T-cell (primary cell): ENCODE measurements around the gene MGAT4B. TPM values are rescaled to one million over a fixed set of nuclear protein-coding genes. Genes with fewer than 3 reads are reported as not detected.
"Not testable (repeated sequence)": the region's sequence is repeated elsewhere in the genome, so short reads cannot be mapped to it uniquely, and the experiment has no call there.

Experiments used
- ATAC-seq, 4 experiments: fragments of 200-7000 bp in 3 of 4; fragments of 150-1000 bp in 1 of 4; cut with Tn5 transposase; replicated peaks in 1 of 4; 1 replicate in 3 of 4; 2 replicates in 1 of 4; pipeline ENCODE4 v1.10.0; 2021; ENCODE audit warnings: moderate library complexity in 3 of 4, mild to moderate bottlenecking in 2 of 4, moderate number of reproducible peaks in 1 of 4
- CTCF ChIA-PET, 2 donors: fragments of 300-600 bp; sonication (Branson Sonifier 250); formaldehyde crosslinking; loops; one replicate each; lab custom pipeline; 2022; ENCODE audit warnings: antibody characterized with exemption in 2 of 2; lab: Charles Lee
- POLR2A ChIA-PET, 2 donors: fragments of 300-600 bp; sonication (Branson Sonifier 250); formaldehyde crosslinking; loops; one replicate each; lab custom pipeline; 2022; ENCODE audit warnings: antibody characterized with exemption in 2 of 2; lab: Charles Lee
- DNase-seq, 35 experiments: peaks; one replicate each; pipeline versions ENCODE4 v3.0.0 to v3.0.0-alpha.2; 2013 to 2023
- H3K27ac ChIP-seq: one replicate; pipeline ENCODE4 v1.5.1; 2013; ENCODE audit warnings: low read length
- H3K27me3 ChIP-seq, 2 experiments: replicated peaks in 1 of 2; 1 replicate in 1 of 2; 2 replicates in 1 of 2; pipeline versions ENCODE4 v1.6.1 to v1.7.0; 2013; ENCODE audit warnings: low read length in 1 of 2, mixed read lengths in 1 of 2; ENCODE audit not compliant: control insufficient read depth in 2 of 2, insufficient read depth in 2 of 2; ENCODE audit errors: extremely low read depth in 1 of 2
- H3K36me3 ChIP-seq, 2 donors: 1 replicate in 1 of 2; 2 replicates in 1 of 2; pipeline versions ENCODE4 v1.6.1 to v1.7.0; 2013; ENCODE audit warnings: low read length in 1 of 2; ENCODE audit not compliant: control insufficient read depth in 2 of 2, insufficient read depth in 1 of 2; ENCODE audit errors: extremely low read depth in 1 of 2
- H3K4me1 ChIP-seq, 2 experiments: 1 replicate in 1 of 2; 2 replicates in 1 of 2; pipeline versions ENCODE4 v1.6.1 to v1.7.0; 2013; ENCODE audit warnings: low read length in 2 of 2, mixed read lengths in 1 of 2; ENCODE audit not compliant: insufficient read depth in 2 of 2, control insufficient read depth in 1 of 2; ENCODE audit errors: extremely low read depth in 1 of 2
- H3K4me3 ChIP-seq, 2 donors: 1 replicate in 1 of 2; 2 replicates in 1 of 2; pipeline versions ENCODE4 v1.5.1 to v1.7.0; 2013; ENCODE audit warnings: mild to moderate bottlenecking in 2 of 2, low read length in 1 of 2, moderate library complexity in 1 of 2; ENCODE audit not compliant: control insufficient read depth in 1 of 2; ENCODE audit errors: extremely low read depth in 1 of 2
- H3K9me3 ChIP-seq: 2 replicates; pipeline ENCODE4 v1.7.0; 2013
- H3K27ac Mint-ChIP-seq, 2 donors: one replicate each; pipeline ENCODE4 v1.8.0; 2020 to 2021; ENCODE audit warnings: mild to moderate bottlenecking in 2 of 2, mixed read lengths in 2 of 2
- H3K27me3 Mint-ChIP-seq, 2 donors: one replicate each; pipeline ENCODE4 v1.8.0; 2021 to 2022; ENCODE audit warnings: mixed read lengths in 2 of 2
- H3K36me3 Mint-ChIP-seq: one replicate; pipeline ENCODE4 v1.8.0; 2021; ENCODE audit warnings: mixed read lengths
- H3K4me1 Mint-ChIP-seq, 3 donors: one replicate each; pipeline ENCODE4 v1.8.0; 2020 to 2022; ENCODE audit warnings: mixed read lengths in 3 of 3, mild to moderate bottlenecking in 1 of 3
- H3K4me3 Mint-ChIP-seq, 3 donors: one replicate each; pipeline ENCODE4 v1.8.0; 2020 to 2022; ENCODE audit warnings: mild to moderate bottlenecking in 3 of 3, mixed read lengths in 3 of 3, moderate library complexity in 3 of 3
- H3K9me3 Mint-ChIP-seq, 3 donors: one replicate each; pipeline ENCODE4 v1.8.0; 2020 to 2022; ENCODE audit warnings: mixed read lengths in 3 of 3
- WGBS: methylation state at CpG from one replicate; pipeline ENCODE4 v1.1.5; 2013; ENCODE audit warnings: missing lambda C conversion rate; ENCODE audit not compliant: insufficient coverage; 5-methylcytosine and 5-hydroxymethylcytosine counted together
- total RNA-seq, 35 experiments: library from RNA in 6 of 35; stranded (reverse) in 6 of 35; fragments of 120-200 nt in 1 of 35; gene quantifications; one replicate each; pipeline versions ENCODE4 v1.2.1 to v1.2.4 and lab custom pipeline; 2013 to 2026

MGAT4B gene
- total RNA-seq, 5 donors from 2014 or later (not counting 1 experiment from before 2014, with no cell fraction given) = 119 to 159 (median 132) TPM

DNA sequence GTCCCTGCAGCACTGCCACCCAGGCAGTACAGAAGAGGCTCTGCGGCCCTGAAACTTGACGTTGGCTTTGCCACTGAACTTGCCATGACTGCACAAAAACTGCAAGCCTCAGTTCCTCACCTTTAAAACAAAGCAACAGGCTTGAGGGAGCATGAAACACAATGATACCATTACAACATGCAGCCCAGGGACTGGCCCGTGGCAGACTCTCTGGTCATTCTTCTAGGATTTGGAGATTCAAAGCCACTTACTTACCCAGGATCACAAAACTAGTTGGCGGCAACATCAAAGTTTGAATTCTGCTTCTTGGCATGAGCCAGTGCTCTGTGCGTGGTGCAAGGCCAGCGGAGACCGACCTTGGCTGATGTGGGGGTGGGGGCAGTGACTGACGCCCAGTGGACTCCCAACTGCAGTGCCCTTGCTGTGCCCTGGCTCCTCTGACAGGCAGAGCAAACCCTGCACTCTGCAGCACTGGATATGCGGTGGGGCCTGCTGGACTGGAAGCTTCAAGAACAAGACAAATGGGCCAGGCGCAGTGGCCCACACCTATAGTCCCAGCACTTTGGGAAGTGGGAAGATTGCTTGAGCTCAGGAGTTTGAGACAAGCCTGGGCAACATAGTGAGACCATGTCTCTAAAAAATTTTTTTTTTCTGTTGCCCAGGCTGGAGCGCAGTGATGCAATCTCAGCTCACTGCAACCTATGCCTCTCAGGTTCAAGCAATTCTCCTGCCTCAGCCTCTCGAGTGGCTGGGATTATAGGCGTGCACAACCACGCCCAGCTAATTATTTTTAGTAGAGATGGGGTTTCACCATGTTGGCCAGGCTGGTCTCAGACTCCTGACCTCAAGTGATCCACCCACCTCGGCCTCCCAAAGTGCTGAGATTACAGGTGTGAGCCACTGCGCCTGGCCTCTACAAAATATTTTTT, 32.9 kb upstream of the MGAT4B start:
- WGBS = 95% methylated on average over 9 of the region's 16 CpGs
- ChIA-PET CTCF (no interaction called here), POLR2A (no interaction called here)
- Mint-ChIP-seq H3K9me3 (no peaks in the 10 kb centered on the region), H3K4me1 (peaks cover 17 to 27% (median 24%) of the 10 kb centered on the region in 3 donors), H3K36me3 (peaks cover 45% of the 10 kb centered on the region), H3K4me3 (no peak overlapping the region), H3K27me3 (no peaks in the 10 kb centered on the region), H3K27ac (no peak overlapping the region)
- Histone ChIP-seq H3K27ac (no peak overlapping the region), H3K36me3 (peaks cover 5 to 42% of the 10 kb centered on the region in 2 donors), H3K9me3 (no peaks in the 10 kb centered on the region), H3K4me1 (peaks cover 0 to 21% of the 10 kb centered on the region in 2 experiments), H3K4me3 (no peak overlapping the region), H3K27me3 (no peaks in the 10 kb centered on the region)
- DNase-seq (no peak), ATAC-seq (no peak)

DNA sequence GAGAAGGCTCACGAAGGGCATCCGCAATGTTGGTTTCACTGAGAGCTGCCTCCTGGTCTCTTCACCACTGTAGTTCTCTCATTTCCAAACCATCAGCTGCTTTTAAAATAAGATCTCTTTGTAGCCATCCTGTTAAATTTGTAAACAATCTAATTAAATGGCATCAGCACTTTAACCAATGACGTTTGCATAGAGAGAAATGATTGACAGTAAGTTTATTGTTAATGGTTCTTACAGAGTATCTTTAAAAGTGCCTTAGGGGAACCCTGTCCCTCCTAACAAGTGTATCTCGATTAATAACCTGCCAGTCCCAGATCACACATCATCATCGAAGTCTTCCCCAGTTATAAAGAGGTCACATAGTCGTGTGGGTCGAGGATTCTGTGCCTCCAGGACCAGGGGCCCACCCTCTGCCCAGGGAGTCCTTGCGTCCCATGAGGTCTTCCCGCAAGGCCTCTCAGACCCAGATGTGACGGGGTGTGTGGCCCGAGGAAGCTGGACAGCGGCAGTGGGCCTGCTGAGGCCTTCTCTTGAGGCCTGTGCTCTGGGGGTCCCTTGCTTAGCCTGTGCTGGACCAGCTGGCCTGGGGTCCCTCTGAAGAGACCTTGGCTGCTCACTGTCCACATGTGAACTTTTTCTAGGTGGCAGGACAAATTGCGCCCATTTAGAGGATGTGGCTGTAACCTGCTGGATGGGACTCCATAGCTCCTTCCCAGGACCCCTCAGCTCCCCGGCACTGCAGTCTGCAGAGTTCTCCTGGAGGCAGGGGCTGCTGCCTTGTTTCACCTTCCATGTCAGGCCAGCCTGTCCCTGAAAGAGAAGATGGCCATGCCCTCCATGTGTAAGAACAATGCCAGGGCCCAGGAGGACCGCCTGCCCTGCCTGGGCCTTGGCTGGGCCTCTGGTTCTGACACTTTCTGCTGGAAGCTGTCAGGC, 30.7 kb upstream of the MGAT4B start:
- H3K36me3 Mint-ChIP-seq = peaks cover 52% of the 10 kb centered on the region

DNA sequence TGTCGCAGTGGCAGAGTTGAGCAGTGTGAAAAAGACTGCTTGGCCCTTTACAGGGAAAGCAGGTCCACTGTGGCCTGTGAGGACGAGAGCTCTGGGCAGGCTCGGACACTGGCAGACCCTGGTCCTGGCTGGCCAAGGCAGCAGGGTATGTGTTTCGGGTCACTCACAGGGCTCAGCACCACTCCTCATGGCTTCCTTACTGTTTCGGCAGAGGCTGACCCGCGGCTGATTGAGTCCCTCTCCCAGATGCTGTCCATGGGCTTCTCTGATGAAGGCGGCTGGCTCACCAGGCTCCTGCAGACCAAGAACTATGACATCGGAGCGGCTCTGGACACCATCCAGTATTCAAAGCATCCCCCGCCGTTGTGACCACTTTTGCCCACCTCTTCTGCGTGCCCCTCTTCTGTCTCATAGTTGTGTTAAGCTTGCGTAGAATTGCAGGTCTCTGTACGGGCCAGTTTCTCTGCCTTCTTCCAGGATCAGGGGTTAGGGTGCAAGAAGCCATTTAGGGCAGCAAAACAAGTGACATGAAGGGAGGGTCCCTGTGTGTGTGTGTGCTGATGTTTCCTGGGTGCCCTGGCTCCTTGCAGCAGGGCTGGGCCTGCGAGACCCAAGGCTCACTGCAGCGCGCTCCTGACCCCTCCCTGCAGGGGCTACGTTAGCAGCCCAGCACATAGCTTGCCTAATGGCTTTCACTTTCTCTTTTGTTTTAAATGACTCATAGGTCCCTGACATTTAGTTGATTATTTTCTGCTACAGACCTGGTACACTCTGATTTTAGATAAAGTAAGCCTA, 29.8 kb upstream of the MGAT4B start:
- H3K27ac ChIP-seq = peak overlapping the region; percentile 77
- H3K36me3 ChIP-seq = peaks cover 21 to 60% of the 10 kb centered on the region in 2 donors
- ChIA-PET CTCF (interaction anchor here in 1 of 2 donors (0.5 to 0.7 kb wide), 2 partner anchors 14 to 136 kb away, joined by 3 to 4 read pairs; no protein-coding TSS in a partner anchor), POLR2A (interaction anchor here (0.6 to 1.0 kb wide), 5 partner anchors 14 to 731 kb away, joined by 3 to 5 read pairs (median 4); partner anchors contain the start of gene SQSTM1 (in 1 of the 2))
- H3K27ac Mint-ChIP-seq = peak overlapping the region; percentile 91 to 94
- H3K9me3 Mint-ChIP-seq = no peaks in the 10 kb centered on the region
- no peaks in the 10 kb centered on the region for H3K27me3 ChIP-seq
- 77% methylated on average over 16 of the region's 19 CpGs for WGBS
- peak in 32 of 35 experiments; percentile 32 to 75 (median 52) for DNase-seq
- peaks cover 0 to 21% of the 10 kb centered on the region in 2 experiments for H3K4me1 ChIP-seq
- no peaks in the 10 kb centered on the region for H3K27me3 Mint-ChIP-seq
- H3K4me3 Mint-ChIP-seq = peak overlapping the region; percentile 2 to 59 (median 29)
- peaks cover 52% of the 10 kb centered on the region for H3K36me3 Mint-ChIP-seq
- peaks cover 17 to 28% (median 26%) of the 10 kb centered on the region in 3 donors for H3K4me1 Mint-ChIP-seq
- H3K9me3 ChIP-seq = no peaks in the 10 kb centered on the region
- H3K4me3 ChIP-seq = no peak overlapping the region
- ATAC-seq = peak; percentile 82 to 91 (median 87)

More for the DNA sequence above, 30.7 kb upstream of the MGAT4B start:
- POLR2A ChIA-PET = interaction anchor here (0.5 to 1.0 kb wide), 6 partner anchors 15 to 730 kb away, joined by 3 to 5 read pairs (median 4); partner anchors contain the start of gene SQSTM1 (in 1 of the 2)
- no peak overlapping the region for H3K4me3 ChIP-seq
- H3K9me3 ChIP-seq = no peaks in the 10 kb centered on the region
- no peak for ATAC-seq
- no peak for DNase-seq
- Mint-ChIP-seq H3K4me3 (peak overlapping the region in 1 of 3 donors; percentile 59), H3K4me1 (peaks cover 17 to 28% (median 26%) of the 10 kb centered on the region in 3 donors), H3K27me3 (no peaks in the 10 kb centered on the region), H3K27ac (peak overlapping the region; percentile 91 to 94), H3K9me3 (no peaks in the 10 kb centered on the region)
- H3K4me1 ChIP-seq = peaks cover 0 to 21% of the 10 kb centered on the region in 2 experiments
- CTCF ChIA-PET = interaction anchor here in 1 of 2 donors (0.7 kb wide), 1 partner anchor 15 kb away, joined by 3 read pairs; no protein-coding TSS in a partner anchor
- H3K27me3 ChIP-seq = no peaks in the 10 kb centered on the region
- peak overlapping the region; percentile 77 for H3K27ac ChIP-seq
- peaks cover 14 to 59% of the 10 kb centered on the region in 2 donors for H3K36me3 ChIP-seq
- 96% methylated on average over 10 of the region's 15 CpGs for WGBS

DNA sequence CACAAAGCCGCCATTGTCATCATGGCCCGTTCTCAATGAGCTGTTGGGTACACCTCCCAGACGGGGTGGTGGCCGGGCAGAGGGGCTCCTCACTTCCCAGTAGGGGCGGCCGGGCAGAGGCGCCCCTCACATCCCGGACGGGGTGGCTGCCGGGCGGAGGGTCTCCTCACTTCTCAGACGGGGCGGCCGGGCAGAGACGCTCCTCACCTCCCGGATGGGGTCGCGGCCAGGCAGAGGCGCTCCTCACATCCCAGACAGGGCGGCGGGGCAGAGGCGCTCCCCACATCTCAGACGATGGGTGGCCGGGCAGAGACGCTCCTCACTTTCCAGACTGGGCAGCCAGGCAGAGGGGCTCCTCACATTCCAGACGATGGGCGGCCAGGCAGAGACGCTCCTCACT, 28.2 kb upstream of the MGAT4B start:
- H3K27ac Mint-ChIP-seq, H3K4me3 Mint-ChIP-seq, H3K9me3 ChIP-seq, H3K4me3 ChIP-seq, H3K9me3 Mint-ChIP-seq, POLR2A ChIA-PET, CTCF ChIA-PET, H3K27me3 Mint-ChIP-seq, DNase-seq, H3K27me3 ChIP-seq, H3K27ac ChIP-seq, ATAC-seq: not testable (repeated sequence)
- Mint-ChIP-seq H3K4me1 (peaks cover 17 to 29% (median 28%) of the 10 kb centered on the region in 3 donors), H3K36me3 (peaks cover 52% of the 10 kb centered on the region)
- H3K4me1 ChIP-seq = peaks cover 0 to 21% of the 10 kb centered on the region in 2 experiments
- peaks cover 21 to 59% of the 10 kb centered on the region in 2 donors for H3K36me3 ChIP-seq
- no CpG with 5 or more reads among the region's 28 CpGs for WGBS

DNA sequence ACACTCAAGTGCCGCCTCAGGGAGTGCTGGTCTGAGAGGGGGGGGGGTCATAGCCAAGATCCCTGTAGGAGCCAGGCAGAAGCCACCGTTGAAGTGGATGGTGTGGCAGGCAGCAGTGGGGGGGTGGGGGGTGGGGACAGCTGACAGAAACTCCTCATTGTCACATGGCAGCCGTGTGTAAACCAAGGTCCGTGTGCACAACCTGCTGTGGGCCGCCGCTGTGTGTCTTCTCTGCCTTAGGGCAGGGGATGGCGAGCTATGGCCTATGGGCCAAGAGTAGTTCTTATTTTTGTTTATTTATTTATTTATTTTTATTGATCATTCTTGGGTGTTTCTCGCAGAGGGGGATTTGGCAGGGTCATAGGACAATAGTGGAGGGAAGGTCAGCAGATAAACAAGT, 27.5 kb upstream of the MGAT4B start:
- DNase-seq = no peak

More for the DNA sequence above, 27.5 kb upstream of the MGAT4B start:
- no CpG with 5 or more reads among the region's 8 CpGs for WGBS
- no peak overlapping the region for H3K4me3 Mint-ChIP-seq
- no peak overlapping the region for H3K27ac Mint-ChIP-seq
- Histone ChIP-seq H3K9me3 (no peaks in the 10 kb centered on the region), H3K36me3 (peaks cover 21 to 62% of the 10 kb centered on the region in 2 donors), H3K4me1 (peaks cover 0 to 21% of the 10 kb centered on the region in 2 experiments), H3K27ac (no peak overlapping the region), H3K27me3 (no peaks in the 10 kb centered on the region), H3K4me3 (no peak overlapping the region)
- CTCF ChIA-PET = interaction anchor here in 1 of 2 donors (0.5 kb wide), 1 partner anchor 20 kb away, joined by 3 read pairs; no protein-coding TSS in a partner anchor
- H3K4me1 Mint-ChIP-seq = peaks cover 17 to 29% (median 28%) of the 10 kb centered on the region in 3 donors
- H3K27me3 Mint-ChIP-seq = no peaks in the 10 kb centered on the region
- ATAC-seq = no peak
- peaks cover 58% of the 10 kb centered on the region for H3K36me3 Mint-ChIP-seq
- H3K9me3 Mint-ChIP-seq = no peaks in the 10 kb centered on the region
- POLR2A ChIA-PET = no interaction called here
